HG03139 (cell line): ENCODE data around the gene DAPP1.

Experiments used
- ATAC-seq: cut with Tn5 transposase; IDR thresholded peaks from one replicate; pipeline ENCODE4 v1.9.1; 2021; ENCODE audit not compliant: unreplicated experiment

Gene DAPP1

GRCh38 chr4:99852199-99852749, 35.6 kb downstream of the DAPP1 start:
- no peak for ATAC-seq

- no peak for ATAC-seq
These were observed 36.6 kb downstream of the DAPP1 start for GRCh38 chr4:99853190-99853589.

DNA sequence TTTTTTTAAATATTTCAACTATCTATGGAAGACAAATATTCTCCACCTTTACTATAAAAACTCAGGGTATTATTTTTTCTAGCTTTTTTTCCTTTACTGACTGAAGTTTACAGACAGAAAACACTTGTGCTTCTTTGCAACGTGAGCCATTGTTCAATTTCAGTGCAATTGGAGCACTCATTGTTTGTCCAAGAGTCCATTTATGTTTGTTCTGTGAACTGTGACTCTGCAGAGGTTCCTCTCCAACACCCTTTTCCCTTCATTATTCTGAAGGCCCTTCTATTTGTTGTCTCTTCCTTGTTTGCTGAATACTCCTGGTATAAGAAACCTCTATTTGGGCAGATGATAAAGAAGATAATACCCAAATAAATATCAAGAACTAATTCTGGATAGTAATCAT, 37.4 kb downstream of the DAPP1 start:
- no peak for ATAC-seq

DNA sequence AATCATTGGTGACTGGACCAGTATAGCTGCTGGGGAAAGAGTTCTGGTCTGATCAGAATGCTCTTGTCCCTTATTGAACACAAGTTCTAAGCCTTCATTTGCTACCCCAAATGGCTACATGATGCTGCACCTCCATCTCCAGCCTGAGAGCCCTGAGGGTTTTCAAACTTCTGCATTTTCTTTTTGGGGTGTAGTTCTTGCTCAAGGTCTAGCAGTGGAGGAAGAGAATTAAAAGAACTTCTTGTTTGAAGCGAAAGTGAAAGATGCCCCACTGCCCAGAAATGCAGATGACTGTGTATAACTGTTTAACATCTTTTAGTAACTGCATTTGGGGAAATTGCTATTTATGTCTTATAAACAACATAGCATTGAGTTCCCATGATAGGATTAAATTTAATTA, 39.1 kb downstream of the DAPP1 start:
- ATAC-seq = peak; percentile 45

- no peak for ATAC-seq
These were observed 39.5 kb downstream of the DAPP1 start for GRCh38 chr4:99856166-99856565.

- no peak for ATAC-seq
These were observed 40.7 kb downstream of the DAPP1 start for GRCh38 chr4:99857307-99857706.

DNA sequence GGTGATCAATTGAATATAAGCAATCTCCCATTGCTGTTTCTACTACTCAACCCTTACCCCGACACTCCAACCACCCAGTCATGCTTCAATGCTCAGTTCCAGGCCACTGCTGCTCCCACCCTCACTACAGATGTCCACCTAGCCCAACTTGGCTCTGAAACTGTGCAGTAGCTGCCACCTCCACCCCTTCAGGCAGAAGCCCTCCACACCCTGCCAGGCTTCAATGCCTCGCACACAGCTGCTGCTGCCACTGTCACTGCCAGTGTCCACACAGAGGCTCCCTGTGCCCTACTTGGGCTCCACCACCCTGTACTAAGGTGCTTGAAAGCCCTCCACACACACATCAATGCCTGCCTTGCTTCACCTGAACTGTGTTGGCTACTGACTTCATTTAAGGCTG, 43.0 kb downstream of the DAPP1 start:
- peak; percentile 39 for ATAC-seq

DNA sequence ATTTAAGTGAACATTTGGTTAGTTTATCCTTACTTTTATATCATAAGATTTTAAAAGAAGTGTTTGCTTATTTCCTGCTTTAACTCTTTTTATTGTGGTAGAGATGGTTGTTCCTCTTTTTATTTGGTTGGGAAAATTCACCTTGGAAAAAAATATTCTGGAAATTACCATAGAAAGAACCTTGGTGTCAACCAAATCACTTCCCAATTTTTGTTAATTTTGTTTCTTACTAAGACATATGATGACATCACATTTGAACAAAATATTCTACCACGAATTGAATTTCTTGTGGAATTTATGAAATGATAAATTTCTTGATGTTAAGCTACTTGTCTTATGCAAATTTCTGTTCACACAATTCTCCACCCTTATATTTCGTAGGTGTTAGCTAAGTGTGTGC, 43.9 kb downstream of the DAPP1 start:
- no peak for ATAC-seq

DNA sequence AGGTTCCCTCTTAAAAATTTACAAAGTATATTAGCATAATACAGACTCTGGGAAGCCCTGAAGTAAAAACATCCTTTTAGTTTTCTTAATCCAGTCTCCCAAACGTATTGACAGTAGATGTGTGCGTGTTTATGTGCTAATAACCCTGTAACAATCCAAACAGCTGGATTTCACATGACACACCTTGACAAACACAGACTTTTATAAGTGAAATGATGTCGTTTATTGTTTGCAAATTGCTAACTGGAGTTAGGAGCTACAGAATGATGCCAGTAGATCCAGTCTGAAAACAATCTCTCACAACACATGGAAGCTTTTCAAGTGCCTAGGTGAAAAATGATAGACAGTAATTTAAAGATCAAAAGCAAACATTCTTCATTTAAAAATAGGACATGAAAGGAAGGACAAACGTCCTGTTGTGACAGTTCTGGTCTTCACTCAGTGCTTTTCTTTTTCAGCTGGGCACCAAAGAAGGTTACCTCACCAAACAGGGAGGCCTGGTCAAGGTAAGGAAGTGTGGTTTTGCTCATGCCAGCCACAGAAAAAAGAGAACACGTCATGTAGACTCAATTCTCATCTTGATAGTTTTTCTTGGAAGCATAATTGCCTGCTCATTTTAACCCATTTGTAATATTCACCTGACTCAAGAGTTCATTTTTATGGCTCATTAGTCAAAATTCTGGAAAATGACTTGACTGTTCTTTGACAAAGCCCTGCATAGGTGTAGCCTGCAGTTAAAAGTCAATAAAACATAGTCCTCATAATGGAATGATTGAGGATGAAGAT, 44.7 kb downstream of the DAPP1 start:
- no peak for ATAC-seq

DNA sequence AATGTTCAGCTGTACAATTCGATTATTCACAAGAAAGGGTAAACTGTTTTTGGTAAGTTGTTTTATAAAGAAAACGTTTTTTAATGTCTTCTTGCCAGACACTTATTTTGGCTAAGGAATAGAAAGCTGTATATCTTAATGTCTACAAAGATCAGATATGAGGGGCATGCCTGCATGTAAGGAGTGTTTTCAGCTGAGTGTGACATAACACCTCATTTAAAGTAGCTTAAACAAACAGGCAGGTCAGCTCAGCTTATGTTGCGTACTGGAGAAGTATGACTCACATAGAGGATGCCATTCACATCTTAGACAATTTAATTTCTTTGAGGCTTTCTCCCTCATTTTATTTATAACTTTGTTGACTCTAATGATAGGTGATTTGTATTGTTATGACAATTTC, 47.2 kb downstream of the DAPP1 start:
- no peak for ATAC-seq

DNA sequence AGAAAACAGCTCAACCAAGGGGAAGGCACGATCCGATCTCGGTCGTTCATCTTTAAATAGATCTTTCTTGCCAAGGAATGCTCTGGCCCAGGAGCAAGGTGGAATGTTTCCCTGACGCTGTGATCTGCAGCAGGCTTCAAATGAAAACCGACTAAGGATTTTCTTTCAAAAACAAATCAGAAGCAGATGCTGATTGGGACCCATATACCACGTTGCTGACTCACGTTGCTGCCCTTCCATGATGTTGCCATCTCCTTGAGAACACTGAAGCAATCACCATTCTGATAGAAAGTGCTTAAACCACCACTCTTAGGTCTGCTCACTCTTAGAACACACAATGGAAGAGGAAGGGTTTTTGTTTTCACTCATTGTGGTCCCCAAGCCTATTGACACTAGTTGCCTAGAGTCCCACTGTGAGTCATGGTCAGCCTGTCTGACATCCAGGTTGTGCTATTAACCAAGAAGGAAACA, 51.5 kb downstream of the DAPP1 start:
- no peak for ATAC-seq

- ATAC-seq = no peak
These were observed 55.9 kb downstream of the DAPP1 start for GRCh38 chr4:99872570-99872969.

GRCh38 chr4:99875071-99875470, 58.4 kb downstream of the DAPP1 start:
- no peak for ATAC-seq

- ATAC-seq = no peak
These were observed 60.3 kb downstream of the DAPP1 start for GRCh38 chr4:99876946-99877345.

- ATAC-seq = no peak
These were observed 62.0 kb downstream of the DAPP1 start for GRCh38 chr4:99878604-99879003.

- ATAC-seq = no peak
These were observed 62.8 kb downstream of the DAPP1 start for GRCh38 chr4:99879458-99879857.

DNA sequence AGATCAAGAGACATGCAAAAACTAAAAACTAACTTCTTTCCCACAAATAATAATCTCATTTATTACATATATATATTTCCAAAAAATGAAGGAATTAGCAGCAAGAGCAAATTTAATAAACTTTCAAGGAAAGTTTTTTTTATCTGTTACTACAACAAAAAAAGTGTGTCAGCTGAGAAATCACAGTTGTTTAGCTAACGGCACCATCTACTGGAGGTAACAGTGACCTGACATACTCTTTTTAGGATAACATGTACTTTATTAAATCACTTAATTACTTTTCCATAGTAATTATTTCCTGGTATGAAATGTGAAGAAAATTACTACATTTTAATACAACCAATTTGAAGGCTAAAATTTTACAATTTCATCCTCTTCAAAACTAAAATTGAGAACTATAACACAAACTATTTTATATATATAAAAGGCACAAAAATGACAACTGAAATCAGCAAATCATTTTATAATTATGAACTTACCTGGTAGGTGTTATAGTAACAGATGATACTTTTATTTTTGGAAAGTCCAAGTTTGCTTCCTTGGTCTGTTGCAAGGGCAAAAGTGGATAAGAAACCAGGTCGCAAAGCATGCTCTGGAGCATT, 68.5 kb downstream of the DAPP1 start:
- ATAC-seq = no peak

DNA sequence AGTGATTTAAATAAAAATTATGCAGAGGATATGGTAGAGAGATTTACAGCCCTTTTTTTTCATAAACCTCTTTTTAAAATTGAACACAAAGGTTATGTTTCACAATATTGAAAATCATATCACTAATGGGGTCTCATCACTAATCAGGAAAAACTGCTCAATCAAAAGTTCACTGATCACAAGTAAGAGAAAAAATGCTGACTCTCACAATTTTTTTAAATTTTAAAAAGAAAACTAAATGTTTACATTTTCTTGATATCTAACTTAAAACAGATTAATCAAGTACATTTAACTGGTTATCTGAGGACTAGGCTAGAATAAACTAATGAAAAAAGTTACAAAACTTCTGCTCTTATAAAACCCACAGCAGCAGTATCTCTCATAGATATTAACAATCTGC, 69.1 kb downstream of the DAPP1 start:
- ATAC-seq = no peak

DNA sequence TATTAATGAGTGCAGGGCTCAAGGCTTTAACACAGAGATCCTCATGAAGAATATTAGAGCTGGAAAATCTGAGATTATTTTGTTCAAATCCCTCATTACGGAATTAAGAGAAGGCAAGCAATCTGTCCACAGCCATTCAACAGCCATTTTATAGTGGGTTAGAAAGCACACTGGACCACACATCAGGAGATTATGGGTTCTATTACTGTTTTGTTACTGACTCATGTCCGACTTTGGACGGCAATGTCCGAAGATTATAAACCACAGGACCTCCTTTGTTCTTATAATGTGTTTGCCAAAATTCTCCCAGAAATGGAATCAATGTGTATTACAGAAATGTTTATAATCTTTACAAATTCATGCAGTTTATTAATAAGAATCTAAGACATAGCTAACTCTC, 69.5 kb downstream of the DAPP1 start:
- ATAC-seq = no peak

DNA sequence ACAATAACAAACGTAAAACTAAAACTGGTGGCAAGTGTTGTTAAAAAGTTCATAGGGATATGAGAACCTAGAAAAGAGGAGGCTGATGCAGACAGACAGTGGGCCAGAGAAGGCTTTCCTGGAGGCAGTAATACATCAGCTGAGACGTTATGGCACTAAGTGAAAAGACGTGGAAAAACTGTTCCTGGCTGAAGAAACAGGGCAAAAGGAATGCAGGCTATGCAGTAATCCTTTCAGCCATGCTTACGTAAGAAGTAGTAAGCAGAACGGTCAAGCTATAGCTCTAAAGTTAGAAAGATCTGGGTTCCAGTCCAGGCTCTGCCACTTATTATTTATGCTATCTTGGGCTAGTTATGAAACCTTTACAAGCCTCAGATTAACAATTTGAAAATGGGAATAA, 71.2 kb downstream of the DAPP1 start:
- no peak for ATAC-seq

- ATAC-seq = no peak
These were observed 74.7 kb downstream of the DAPP1 start for GRCh38 chr4:99891351-99891750.

- ATAC-seq = no peak
These were observed 76.4 kb downstream of the DAPP1 start for GRCh38 chr4:99893029-99893428.

- ATAC-seq = peak; percentile 1
These were observed 77.2 kb downstream of the DAPP1 start for GRCh38 chr4:99893839-99894160.
